SK-N-SH treated with all-trans-retinoic acid at 6 μM for 48 hours (cell line): ENCODE results near the gene PRR33.

Experiments
- ATAC-seq: fragments of 200-7000 bp; cut with Tn5 transposase; 3 replicates; pipeline ENCODE4 v1.9.1; 2020; ENCODE audit warnings: mild to moderate bottlenecking, moderate library complexity
- BACH2 ChIP-seq: fragments of 250-450 bp; sonication (Bioruptor Pico); IDR thresholded peaks from 2 replicates; pipeline ENCODE4 v1.9.0; 2021; ENCODE audit warnings: mild to moderate bottlenecking, borderline replicate concordance
- CSDC2 ChIP-seq: fragments of 250-450 bp; sonication (Bioruptor Pico); IDR thresholded peaks from 2 replicates; pipeline ENCODE4 v1.5.0; 2020; ENCODE audit warnings: mild to moderate bottlenecking, moderate library complexity
- ESRRG ChIP-seq: fragments of 250-450 bp; sonication (Bioruptor Pico); IDR thresholded peaks from 2 replicates; pipeline ENCODE4 v1.6.1; 2021; ENCODE audit warnings: mild to moderate bottlenecking
- GLIS3 ChIP-seq: fragments of 250-450 bp; sonication (Bioruptor Pico); IDR thresholded peaks from 2 replicates; pipeline ENCODE4 v1.5.0; 2020; ENCODE audit warnings: mild to moderate bottlenecking, moderate library complexity
- ISL1 ChIP-seq: fragments of 250-450 bp; sonication (Bioruptor Pico); IDR thresholded peaks from 2 replicates; pipeline ENCODE4 v2.1.2; 2022; ENCODE audit warnings: mild to moderate bottlenecking, moderate library complexity
- OSR1 ChIP-seq: fragments of 250-450 bp; sonication (Bioruptor Pico); IDR thresholded peaks from 2 replicates; pipeline ENCODE4 v1.8.0; 2022; ENCODE audit warnings: moderate library complexity, mild to moderate bottlenecking, inconsistent platforms
- PATZ1 ChIP-seq: fragments of 250-450 bp; sonication (Bioruptor Pico); IDR thresholded peaks from 2 replicates; pipeline ENCODE4 v1.8.0; 2020; ENCODE audit warnings: mild to moderate bottlenecking, moderate library complexity, borderline replicate concordance
- PPARA ChIP-seq: fragments of 250-450 bp; sonication (Bioruptor Pico); IDR thresholded peaks from 2 replicates; pipeline ENCODE4 v1.5.0; 2020; ENCODE audit warnings: mild to moderate bottlenecking, borderline replicate concordance
- RARB ChIP-seq: fragments of 250-450 bp; sonication (Bioruptor Pico); IDR thresholded peaks from 2 replicates; pipeline ENCODE4 v1.8.0; 2021; ENCODE audit warnings: mild to moderate bottlenecking, moderate library complexity
- SNAI2 ChIP-seq: fragments of 250-450 bp; sonication (Bioruptor Pico); IDR thresholded peaks from 2 replicates; pipeline ENCODE4 v1.5.0; 2020; ENCODE audit warnings: mild to moderate bottlenecking, moderate library complexity
- TCF4 ChIP-seq: fragments of 250-450 bp; sonication (Bioruptor Pico); IDR thresholded peaks from 2 replicates; pipeline ENCODE4 v1.8.0; 2021; ENCODE audit warnings: mild to moderate bottlenecking, moderate library complexity, borderline replicate concordance
- TOX ChIP-seq: fragments of 250-450 bp; sonication (Bioruptor Pico); IDR thresholded peaks from 2 replicates; pipeline ENCODE4 v1.8.0; 2021; ENCODE audit warnings: mild to moderate bottlenecking, moderate library complexity, borderline replicate concordance
- ZC3H10 ChIP-seq: fragments of 250-450 bp; sonication (Bioruptor Pico); IDR thresholded peaks from 2 replicates; pipeline ENCODE4 v1.5.1; 2021; ENCODE audit warnings: mild to moderate bottlenecking, moderate library complexity
- ZFP30 ChIP-seq: fragments of 450-650 bp; formaldehyde crosslinking; IDR thresholded peaks from 2 replicates; pipeline ENCODE4 v1.5.0; 2022; ENCODE audit warnings: mild to moderate bottlenecking, moderate library complexity
- ZNF565 ChIP-seq: fragments of 450-650 bp; formaldehyde crosslinking; conservative IDR thresholded peaks from 2 replicates; pipeline ENCODE4 v1.5.0; 2020; ENCODE audit warnings: low read depth, mild to moderate bottlenecking, moderate library complexity
- ZNF8 ChIP-seq: fragments of 450-650 bp; formaldehyde crosslinking; IDR thresholded peaks from 2 replicates; pipeline ENCODE4 v1.5.0; 2020; ENCODE audit warnings: mild to moderate bottlenecking, moderate library complexity
- TF ChIP-seq, protein P1 (sequence below): fragments of 250-450 bp; sonication (Bioruptor Pico); IDR thresholded peaks from 2 replicates; pipeline ENCODE4 v1.5.0; 2020; ENCODE audit warnings: mild to moderate bottlenecking, moderate library complexity
- TF ChIP-seq, protein P2 (sequence below): fragments of 250-450 bp; sonication (Bioruptor Pico); IDR thresholded peaks from 2 replicates; pipeline ENCODE4 v1.5.1; 2021; ENCODE audit warnings: mild to moderate bottlenecking, moderate library complexity
- TF ChIP-seq, protein P3 (sequence below): fragments of 250-450 bp; sonication (Bioruptor Pico); IDR thresholded peaks from 2 replicates; pipeline ENCODE4 v1.8.0; 2021; ENCODE audit warnings: low read depth, mild to moderate bottlenecking, moderate library complexity, borderline replicate concordance
- TF ChIP-seq, protein P4 (sequence below): fragments of 250-450 bp; sonication (Bioruptor Pico); IDR thresholded peaks from 2 replicates; pipeline ENCODE4 v1.5.1; 2020; ENCODE audit warnings: low read depth, mild to moderate bottlenecking, moderate library complexity

Gene PRR33

GRCh38 chr11:1888811-1889210, 2.9 kb downstream of the PRR33 start (continued):
- TF ChIP-seq, protein P1, sequence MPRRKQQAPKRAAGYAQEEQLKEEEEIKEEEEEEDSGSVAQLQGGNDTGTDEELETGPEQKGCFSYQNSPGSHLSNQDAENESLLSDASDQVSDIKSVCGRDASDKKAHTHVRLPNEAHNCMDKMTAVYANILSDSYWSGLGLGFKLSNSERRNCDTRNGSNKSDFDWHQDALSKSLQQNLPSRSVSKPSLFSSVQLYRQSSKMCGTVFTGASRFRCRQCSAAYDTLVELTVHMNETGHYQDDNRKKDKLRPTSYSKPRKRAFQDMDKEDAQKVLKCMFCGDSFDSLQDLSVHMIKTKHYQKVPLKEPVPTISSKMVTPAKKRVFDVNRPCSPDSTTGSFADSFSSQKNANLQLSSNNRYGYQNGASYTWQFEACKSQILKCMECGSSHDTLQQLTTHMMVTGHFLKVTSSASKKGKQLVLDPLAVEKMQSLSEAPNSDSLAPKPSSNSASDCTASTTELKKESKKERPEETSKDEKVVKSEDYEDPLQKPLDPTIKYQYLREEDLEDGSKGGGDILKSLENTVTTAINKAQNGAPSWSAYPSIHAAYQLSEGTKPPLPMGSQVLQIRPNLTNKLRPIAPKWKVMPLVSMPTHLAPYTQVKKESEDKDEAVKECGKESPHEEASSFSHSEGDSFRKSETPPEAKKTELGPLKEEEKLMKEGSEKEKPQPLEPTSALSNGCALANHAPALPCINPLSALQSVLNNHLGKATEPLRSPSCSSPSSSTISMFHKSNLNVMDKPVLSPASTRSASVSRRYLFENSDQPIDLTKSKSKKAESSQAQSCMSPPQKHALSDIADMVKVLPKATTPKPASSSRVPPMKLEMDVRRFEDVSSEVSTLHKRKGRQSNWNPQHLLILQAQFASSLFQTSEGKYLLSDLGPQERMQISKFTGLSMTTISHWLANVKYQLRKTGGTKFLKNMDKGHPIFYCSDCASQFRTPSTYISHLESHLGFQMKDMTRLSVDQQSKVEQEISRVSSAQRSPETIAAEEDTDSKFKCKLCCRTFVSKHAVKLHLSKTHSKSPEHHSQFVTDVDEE, result no peak
- no peak for TF ChIP-seq ZFP30 (CRISPR knock-in tag)

DNA sequence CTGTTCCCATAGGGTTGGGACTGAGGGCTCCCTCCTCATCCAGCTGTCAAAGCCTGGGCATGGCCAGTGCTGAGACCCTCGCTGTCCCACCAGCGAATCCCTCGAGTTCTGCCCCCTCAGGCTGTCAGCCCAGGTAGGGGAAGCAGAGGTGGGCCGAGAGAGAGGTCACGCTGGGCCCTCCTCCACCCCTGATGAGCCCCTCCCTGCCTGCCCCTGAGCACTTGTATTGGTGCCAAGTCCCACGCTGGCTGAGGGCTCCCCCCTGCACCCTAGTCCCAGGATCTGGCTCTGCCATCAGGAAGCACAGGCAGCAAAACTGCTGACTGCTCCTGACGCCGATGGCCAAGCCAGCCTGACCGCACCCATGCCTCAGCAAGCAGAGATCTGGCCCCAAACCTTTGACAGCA, 3.3 kb downstream of the PRR33 start:
- no peak for ATAC-seq
- TF ChIP-seq, protein P1, result no peak
- TF ChIP-seq, protein P2, sequence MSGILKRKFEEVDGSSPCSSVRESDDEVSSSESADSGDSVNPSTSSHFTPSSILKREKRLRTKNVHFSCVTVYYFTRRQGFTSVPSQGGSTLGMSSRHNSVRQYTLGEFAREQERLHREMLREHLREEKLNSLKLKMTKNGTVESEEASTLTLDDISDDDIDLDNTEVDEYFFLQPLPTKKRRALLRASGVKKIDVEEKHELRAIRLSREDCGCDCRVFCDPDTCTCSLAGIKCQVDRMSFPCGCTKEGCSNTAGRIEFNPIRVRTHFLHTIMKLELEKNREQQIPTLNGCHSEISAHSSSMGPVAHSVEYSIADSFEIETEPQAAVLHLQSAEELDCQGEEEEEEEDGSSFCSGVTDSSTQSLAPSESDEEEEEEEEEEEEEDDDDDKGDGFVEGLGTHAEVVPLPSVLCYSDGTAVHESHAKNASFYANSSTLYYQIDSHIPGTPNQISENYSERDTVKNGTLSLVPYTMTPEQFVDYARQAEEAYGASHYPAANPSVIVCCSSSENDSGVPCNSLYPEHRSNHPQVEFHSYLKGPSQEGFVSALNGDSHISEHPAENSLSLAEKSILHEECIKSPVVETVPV, result no peak
- TF ChIP-seq OSR1 (CRISPR knock-in tag) (no peak), ZNF565 (CRISPR knock-in tag) (no peak), ZFP30 (CRISPR knock-in tag) (no peak), CSDC2 (CRISPR knock-in tag) (no peak), SNAI2 (CRISPR knock-in tag) (no peak), ESRRG (CRISPR knock-in tag) (no peak), ISL1 (CRISPR knock-in tag) (no peak), TOX (no peak), PPARA (CRISPR knock-in tag) (no peak), ZNF8 (CRISPR knock-in tag) (no peak), PATZ1 (CRISPR knock-in tag) (no peak), ZC3H10 (CRISPR knock-in tag) (no peak), RARB (no peak), TCF4 (CRISPR knock-in tag) (no peak), GLIS3 (no peak), BACH2 (CRISPR knock-in tag) (no peak)
- TF ChIP-seq, protein P3, sequence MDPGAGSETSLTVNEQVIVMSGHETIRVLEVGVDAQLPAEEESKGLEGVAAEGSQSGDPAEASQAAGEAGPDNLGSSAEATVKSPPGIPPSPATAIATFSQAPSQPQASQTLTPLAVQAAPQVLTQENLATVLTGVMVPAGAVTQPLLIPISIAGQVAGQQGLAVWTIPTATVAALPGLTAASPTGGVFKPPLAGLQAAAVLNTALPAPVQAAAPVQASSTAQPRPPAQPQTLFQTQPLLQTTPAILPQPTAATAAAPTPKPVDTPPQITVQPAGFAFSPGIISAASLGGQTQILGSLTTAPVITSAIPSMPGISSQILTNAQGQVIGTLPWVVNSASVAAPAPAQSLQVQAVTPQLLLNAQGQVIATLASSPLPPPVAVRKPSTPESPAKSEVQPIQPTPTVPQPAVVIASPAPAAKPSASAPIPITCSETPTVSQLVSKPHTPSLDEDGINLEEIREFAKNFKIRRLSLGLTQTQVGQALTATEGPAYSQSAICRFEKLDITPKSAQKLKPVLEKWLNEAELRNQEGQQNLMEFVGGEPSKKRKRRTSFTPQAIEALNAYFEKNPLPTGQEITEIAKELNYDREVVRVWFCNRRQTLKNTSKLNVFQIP (CRISPR knock-in tag), result no peak
- TF ChIP-seq, protein P4, sequence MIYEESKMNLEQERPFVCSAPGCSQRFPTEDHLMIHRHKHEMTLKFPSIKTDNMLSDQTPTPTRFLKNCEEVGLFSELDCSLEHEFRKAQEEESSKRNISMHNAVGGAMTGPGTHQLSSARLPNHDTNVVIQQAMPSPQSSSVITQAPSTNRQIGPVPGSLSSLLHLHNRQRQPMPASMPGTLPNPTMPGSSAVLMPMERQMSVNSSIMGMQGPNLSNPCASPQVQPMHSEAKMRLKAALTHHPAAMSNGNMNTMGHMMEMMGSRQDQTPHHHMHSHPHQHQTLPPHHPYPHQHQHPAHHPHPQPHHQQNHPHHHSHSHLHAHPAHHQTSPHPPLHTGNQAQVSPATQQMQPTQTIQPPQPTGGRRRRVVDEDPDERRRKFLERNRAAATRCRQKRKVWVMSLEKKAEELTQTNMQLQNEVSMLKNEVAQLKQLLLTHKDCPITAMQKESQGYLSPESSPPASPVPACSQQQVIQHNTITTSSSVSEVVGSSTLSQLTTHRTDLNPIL (CRISPR knock-in tag), result no peak
- TF ChIP-seq, all 23 proteins: peak for 0
